SKM-1 (cell line): ENCODE measurements around the gene HBD.
A peak's percentile ranks its signal among the peaks of the same experiment; 100 is the strongest.
"Not testable (repeated sequence)": the region's sequence is repeated elsewhere in the genome, so short reads cannot be mapped to it uniquely, and the experiment has no call there.

Source experiments
- DNase-seq: peaks from one replicate; lab custom pipeline; 2025; ENCODE audit not compliant: unreplicated experiment; lab: John Stamatoyannopoulos, UW

Gene HBD

GRCh38 chr11:5234381-5234834 lies at the start of gene HBD:
Gene HBD (minus strand): TSS chr11:5234483. CDS start chr11:5234433, 50 bp downstream.
- DNase-seq: peak; percentile 71

GRCh38 chr11:5283882-5284281 lies 49.6 kb upstream of the HBD start:
- no peak for DNase-seq

GRCh38 chr11:5283086-5283485 lies 48.8 kb upstream of the HBD start:
- no peak for DNase-seq

DNA sequence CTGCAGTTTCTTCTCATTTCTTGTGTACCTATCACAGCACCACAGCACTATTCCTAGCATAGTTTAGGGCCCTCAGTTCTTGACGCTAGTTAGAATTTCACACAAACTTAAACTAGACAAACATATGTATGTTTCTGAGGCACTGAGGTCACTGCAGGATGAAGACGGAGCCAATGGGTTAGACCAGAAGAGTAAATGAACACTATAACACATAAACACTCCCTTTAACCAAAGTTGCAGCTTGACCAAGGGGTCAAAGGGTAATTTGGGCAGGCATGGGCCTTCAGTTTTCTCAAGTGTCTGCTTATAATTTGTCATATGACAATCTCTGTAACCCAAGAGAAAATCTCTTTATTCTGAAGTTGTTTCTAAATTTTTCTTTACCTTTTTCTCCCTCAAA lies 48.3 kb upstream of the HBD start:
- no peak for DNase-seq

GRCh38 chr11:5281596-5281995 lies 47.3 kb upstream of the HBD start:
- no peak for DNase-seq

- DNase-seq: peak; percentile 38
These were observed 46.4 kb upstream of the HBD start for GRCh38 chr11:5280582-5281102.

- DNase-seq: no peak
These were observed 45.3 kb upstream of the HBD start for GRCh38 chr11:5279471-5280090.

- DNase-seq: no peak
These were observed 43.6 kb upstream of the HBD start for GRCh38 chr11:5277807-5278382.

DNA sequence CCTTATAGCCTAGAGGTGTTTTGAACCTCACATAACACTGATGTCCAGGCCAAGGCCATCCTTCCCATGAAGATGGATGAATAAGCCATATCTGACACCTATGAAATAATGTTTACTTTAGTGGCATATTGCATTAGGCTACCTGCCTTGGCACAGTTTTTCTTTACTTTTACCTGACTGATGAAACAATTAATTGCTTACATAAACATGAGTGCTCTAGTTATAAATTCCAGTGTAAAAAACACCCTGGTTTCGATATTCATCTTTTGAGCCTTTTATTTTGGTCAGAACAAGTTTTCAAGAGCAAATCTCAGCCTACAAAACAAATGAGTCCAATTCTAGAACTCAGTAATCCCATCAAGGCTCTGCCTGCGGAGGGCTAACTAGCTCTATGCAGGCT lies 42.4 kb upstream of the HBD start:
- DNase-seq: no peak

- no peak for DNase-seq
These were observed 41.3 kb upstream of the HBD start for GRCh38 chr11:5275369-5276110.

DNA sequence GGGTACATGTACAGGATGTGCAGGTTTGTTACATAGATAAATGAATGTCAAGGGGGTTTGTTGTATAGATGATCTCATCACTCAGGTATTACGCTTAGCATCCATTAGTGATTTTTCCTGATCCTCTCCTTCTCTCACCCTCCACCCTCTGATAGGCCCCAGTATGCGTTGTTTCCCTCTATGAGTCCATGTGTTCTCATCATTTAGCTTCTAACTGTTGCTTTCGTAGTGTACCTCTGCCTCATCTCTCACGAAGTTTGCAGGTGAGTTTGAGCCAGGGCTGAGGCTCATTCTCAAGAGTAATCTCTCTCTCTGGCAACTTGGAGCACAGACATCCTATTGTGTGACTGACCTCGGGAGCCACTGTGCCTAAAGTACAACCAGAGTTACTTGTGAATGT lies 40.1 kb upstream of the HBD start:
- no peak for DNase-seq

DNA sequence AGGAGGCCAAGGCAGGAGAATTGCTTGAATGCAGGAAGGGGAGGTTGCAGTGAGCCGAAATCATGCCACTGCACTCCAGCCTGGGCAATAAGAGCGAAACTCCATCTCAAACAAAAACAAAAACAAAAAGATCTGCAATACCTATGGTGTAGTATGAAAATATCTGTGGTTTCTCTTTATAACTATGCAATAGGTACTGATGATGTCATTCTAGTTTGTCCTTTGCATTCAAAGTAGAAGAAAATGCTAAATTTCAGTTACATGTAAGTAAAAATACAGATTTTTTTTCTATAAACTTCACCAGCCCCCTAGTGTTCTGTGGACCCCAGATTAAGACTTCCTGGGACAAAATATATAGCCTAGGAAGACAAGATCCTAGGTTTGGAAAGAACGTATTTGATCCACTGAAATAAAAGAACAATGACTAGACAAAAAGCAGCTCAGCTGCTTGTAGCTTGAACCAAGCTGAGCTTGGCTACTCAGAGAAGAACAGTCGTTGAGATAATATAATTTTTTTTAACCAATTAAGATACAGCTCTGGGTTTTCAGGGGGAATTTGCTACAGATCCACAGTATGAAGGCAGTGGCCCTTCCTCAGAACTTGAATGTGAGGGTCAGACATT lies 38.2 kb upstream of the HBD start:
- DNase-seq: no peak

DNA sequence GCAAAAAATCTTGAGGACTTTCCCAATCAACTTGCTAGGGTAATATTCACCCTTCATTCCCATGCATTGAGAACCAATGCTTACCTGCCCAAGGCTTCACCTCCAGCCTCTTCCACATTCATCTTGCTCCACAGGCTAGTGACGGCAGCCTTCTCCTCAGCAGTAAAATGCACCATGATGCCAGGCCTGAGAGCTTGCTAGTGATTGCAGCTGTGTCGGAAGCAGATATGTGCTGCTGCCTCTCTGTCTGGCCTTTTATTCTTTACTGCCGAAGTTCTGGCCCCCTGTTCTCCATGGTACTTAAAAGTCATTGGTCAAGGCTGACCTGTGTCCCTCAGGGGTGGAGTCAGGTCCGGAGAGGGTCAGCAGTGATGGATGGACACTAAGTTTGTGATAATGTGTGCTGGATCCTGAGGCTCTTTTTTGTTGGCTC lies 35.4 kb upstream of the HBD start, which contains the start of gene HBE1:
HBE1 (minus strand) TSS at position 231 of the 433 bp plus-strand sequence; CDS start at position 176, 55 bp downstream.
- DNase-seq: no peak

DNA sequence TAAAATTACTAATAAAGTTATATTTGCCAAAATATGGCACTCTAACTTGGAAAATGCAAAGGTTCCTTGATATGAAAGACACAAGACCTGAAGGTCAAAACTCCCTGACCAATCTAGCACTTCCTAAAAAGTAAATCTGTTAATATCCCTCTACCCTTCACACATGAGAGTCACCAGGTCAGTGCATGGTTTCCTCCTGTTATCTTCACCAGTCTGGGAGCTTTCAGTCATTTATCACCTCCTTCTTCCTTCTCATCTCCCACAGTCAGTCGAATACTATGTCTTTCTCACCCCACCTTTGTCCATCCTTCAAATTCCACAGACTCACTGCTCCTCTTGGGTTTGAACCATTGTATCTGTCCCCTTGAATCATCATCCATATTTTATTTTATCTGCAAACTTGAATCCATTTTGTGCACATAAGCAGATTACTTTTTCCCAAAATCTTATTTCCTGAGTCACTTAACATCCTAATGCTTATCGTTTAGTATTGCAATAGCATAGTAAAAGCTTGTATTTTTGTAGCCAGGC lies 32.8 kb upstream of the HBD start:
- no peak for DNase-seq

- DNase-seq: no peak
These were observed 32.3 kb upstream of the HBD start for GRCh38 chr11:5266609-5267008.

- no peak for DNase-seq
These were observed 31.5 kb upstream of the HBD start for GRCh38 chr11:5265832-5266231.

- DNase-seq: no peak
These were observed 24.4 kb upstream of the HBD start for GRCh38 chr11:5258543-5259262.

DNA sequence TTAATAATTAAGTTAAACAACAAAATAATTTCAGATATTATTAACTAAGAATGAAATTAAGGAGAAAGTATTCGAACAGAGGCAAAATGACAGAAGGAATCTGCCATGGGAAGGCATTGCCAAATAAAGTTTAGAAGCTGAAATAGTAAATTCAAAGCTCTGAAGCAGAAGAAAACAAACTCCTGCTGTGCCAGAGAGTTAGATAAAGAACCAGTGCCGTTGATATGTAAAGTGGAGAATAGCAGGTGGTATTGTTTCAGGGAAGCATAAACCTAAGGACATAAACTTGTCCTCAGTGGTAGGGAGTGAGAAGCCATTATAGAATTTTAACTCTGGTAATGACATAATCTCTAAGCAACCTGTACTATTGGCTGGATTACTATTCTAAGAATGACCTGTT lies 23.0 kb upstream of the HBD start:
- no peak for DNase-seq

- DNase-seq: not testable (repeated sequence)
These were observed 20.5 kb upstream of the HBD start, which contains the start of gene HBG2 for GRCh38 chr11:5254646-5255413. Gene HBG2 (minus strand): TSS chr11:5254781. CDS start chr11:5254728, 53 bp downstream.

DNA sequence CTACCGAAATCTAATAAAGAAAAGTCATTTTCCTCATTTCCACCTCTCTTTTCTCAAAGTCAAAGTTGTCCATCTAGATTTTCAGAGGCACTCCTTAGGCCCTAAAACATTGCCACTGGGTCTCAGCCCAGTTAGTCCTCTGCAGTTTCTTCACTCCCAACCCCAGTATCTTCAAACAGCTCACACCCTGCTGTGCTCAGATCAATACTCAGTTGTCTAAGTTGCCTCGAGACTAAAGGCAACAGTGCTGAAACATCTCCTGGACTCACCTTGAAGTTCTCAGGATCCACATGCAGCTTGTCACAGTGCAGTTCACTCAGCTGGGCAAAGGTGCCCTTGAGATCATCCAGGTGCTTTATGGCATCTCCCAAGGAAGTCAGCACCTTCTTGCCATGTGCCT lies 19.7 kb upstream of the HBD start:
- not testable (repeated sequence) for DNase-seq
